Measurements from ENCODE around the gene ARGLU1. TPM values are rescaled to one million over a fixed set of nuclear protein-coding genes. Genes with fewer than 3 reads are reported as not detected.
A peak's percentile ranks its signal among the peaks of the same experiment; 100 is the strongest.

Gene ARGLU1
- total RNA-seq, 1 experiment from 2014 or later: 115 TPM

GRCh38 chr13:106536244-106537034 lies 31.5 kb downstream of the ARGLU1 start (continued):
- no peak for TF ChIP-seq STAT6 (CRISPR knock-in tag; conservative IDR thresholded peaks at IDR 0.05; ENCODE audit: low read depth)
- peak; percentile 70 for TF ChIP-seq FOXP1 (CRISPR knock-in tag; IDR thresholded peaks at IDR 0.05; ENCODE audit: borderline replicate concordance)
- TF ChIP-seq GABPB1 (CRISPR knock-in tag; IDR thresholded peaks at IDR 0.05): no peak
- TF ChIP-seq ZNF232 (CRISPR knock-in tag; IDR thresholded peaks at IDR 0.05): peak; percentile 92
- TF ChIP-seq E2F4 (CRISPR knock-in tag; IDR thresholded peaks at IDR 0.05; ENCODE audit: borderline replicate concordance, low read depth): no peak
- TF ChIP-seq NR1H2 (CRISPR knock-in tag; IDR thresholded peaks at IDR 0.05): no peak
- TF ChIP-seq ELF4 (CRISPR knock-in tag; IDR thresholded peaks at IDR 0.05; ENCODE audit: low read depth): no peak
- no peak for TF ChIP-seq AR (CRISPR knock-in tag; IDR thresholded peaks at IDR 0.05)
- no peak for TF ChIP-seq TEAD4 (CRISPR knock-in tag; IDR thresholded peaks at IDR 0.05)
- TF ChIP-seq GRHL2 (CRISPR knock-in tag; IDR thresholded peaks at IDR 0.05; ENCODE audit: insufficient replicate concordance, severe bottlenecking): no peak
- no peak for TF ChIP-seq RELA (CRISPR knock-in tag; IDR thresholded peaks at IDR 0.05; ENCODE audit: borderline replicate concordance)
- no peak for TF ChIP-seq CDX4 (CRISPR knock-in tag; IDR thresholded peaks at IDR 0.05; ENCODE audit: borderline replicate concordance)
- peak; percentile 60; the same call in 1 of the 2 replicates for TF ChIP-seq NFE2L1 (CRISPR knock-in tag; IDR thresholded peaks at IDR 0.05)
- TF ChIP-seq FOXJ3 (CRISPR knock-in tag; IDR thresholded peaks at IDR 0.05; ENCODE audit: borderline replicate concordance): no peak
- no peak; the same call in 1 of the 2 replicates for TF ChIP-seq CBFB (CRISPR knock-in tag; IDR thresholded peaks at IDR 0.05; ENCODE audit: low read depth)
- TF ChIP-seq TP53 (CRISPR knock-in tag; IDR thresholded peaks at IDR 0.05): no peak; the same call in 1 of the 2 replicates
- TF ChIP-seq MLX (CRISPR knock-in tag; IDR thresholded peaks at IDR 0.05): no peak
- TF ChIP-seq SP1 (CRISPR knock-in tag; conservative IDR thresholded peaks at IDR 0.05): no peak; the same call in 1 of the 2 replicates
- TF ChIP-seq ZNF396 (CRISPR knock-in tag; IDR thresholded peaks at IDR 0.05; ENCODE audit: borderline replicate concordance): no peak
- peak; percentile 95 for TF ChIP-seq CTCF (IDR thresholded peaks at IDR 0.05)
- no peak for TF ChIP-seq ZMAT4 (CRISPR knock-in tag; IDR thresholded peaks at IDR 0.05)
- no peak for TF ChIP-seq ARID4B (CRISPR knock-in tag; IDR thresholded peaks at IDR 0.05; ENCODE audit: borderline replicate concordance)

Measured in WTC11 (cell line).